Endothelial cell of umbilical vein (primary cell): ENCODE results near the gene KNCN. TPM values are rescaled to one million over a fixed set of nuclear protein-coding genes. Genes with fewer than 3 reads are reported as not detected.

Source experiments
- BruUV-seq: library from RNA; stranded (reverse); fragments of 400-500 nt; replicated peaks from 2 replicates; lab custom pipeline; 2021; lab: Mats Ljungman, UMichigan
- CTCF ChIA-PET: fragments of 300-600, 350-600 bp; sonication (Branson Sonifier 250); formaldehyde crosslinking; loops from one replicate; lab custom pipeline; 2021; ENCODE audit warnings: antibody characterized with exemption, inconsistent platforms; lab: Charles Lee
- POLR2A ChIA-PET: fragments of 300-600, 350-600 bp; sonication (Branson Sonifier 250); formaldehyde crosslinking; loops from one replicate; lab custom pipeline; 2021; ENCODE audit warnings: antibody characterized with exemption, inconsistent platforms; lab: Charles Lee
- DNase-seq: peaks from one replicate; pipeline ENCODE4 v3.0.0-alpha.2; 2011; ENCODE audit warnings: low read depth, low spot score
- FAIRE-seq: peaks from 2 replicates; lab custom pipeline; 2011; peaks lifted over from hg19 to GRCh38; lab: Jason Lieb, UNC
- H2AFZ ChIP-seq: 2 replicates; pipeline ENCODE4 v1.6.0; 2012; ENCODE audit warnings: low read depth, low read length, control low read depth, inconsistent platforms
- H3K27ac ChIP-seq: 2 replicates; pipeline ENCODE4 v1.5.1; 2011; ENCODE audit warnings: low read depth, mild to moderate bottlenecking, control low read depth, low read length, moderate library complexity; ENCODE audit not compliant: insufficient read depth
- H3K27me3 ChIP-seq, 2 experiments: 2 replicates each; pipeline versions ENCODE4 v1.6.0 to v1.6.1; 2011; ENCODE audit warnings: low read length in 2 of 2, mixed read lengths in 1 of 2; ENCODE audit not compliant: control insufficient read depth in 2 of 2, insufficient read depth in 2 of 2
- H3K36me3 ChIP-seq, 2 experiments: 2 replicates in 1 of 2; 3 replicates in 1 of 2; pipeline ENCODE4 v1.5.1; 2011; ENCODE audit warnings: low read length in 2 of 2, mild to moderate bottlenecking in 1 of 2, moderate library complexity in 1 of 2; ENCODE audit not compliant: control insufficient read depth in 2 of 2, insufficient read depth in 2 of 2; ENCODE audit errors: extremely low read depth in 1 of 2
- H3K4me1 ChIP-seq: 3 replicates; pipeline ENCODE4 v1.5.1; 2011; ENCODE audit warnings: mild to moderate bottlenecking, low read length; ENCODE audit not compliant: control insufficient read depth, insufficient read depth; ENCODE audit errors: extremely low read depth
- H3K4me2 ChIP-seq: 2 replicates; pipeline ENCODE4 v1.6.1; 2011; ENCODE audit warnings: low read length, control low read depth, mixed read lengths; ENCODE audit not compliant: insufficient read depth
- H3K4me3 ChIP-seq, 3 experiments: fragments of 200-600 bp in 1 of 3; sonication (generic), shearing (Covaris generic) in 1 of 3; replicated peaks in 1 of 3; 2 replicates each; pipeline ENCODE4 v1.5.1; 2011 to 2016; ENCODE audit warnings: control low read depth in 3 of 3, low read length in 3 of 3, mild to moderate bottlenecking in 2 of 3, inconsistent platforms in 1 of 3, low read depth in 1 of 3, moderate library complexity in 1 of 3; ENCODE audit not compliant: insufficient read depth in 1 of 3
- H3K79me2 ChIP-seq: 2 replicates; pipeline ENCODE4 v1.6.0; 2012; ENCODE audit warnings: low read length, inconsistent platforms; ENCODE audit not compliant: control insufficient read depth, insufficient read depth
- H3K9ac ChIP-seq: replicated peaks from 2 replicates; pipeline ENCODE3; 2011; ENCODE audit warnings: low read length, control low read depth; ENCODE audit not compliant: insufficient read depth; ENCODE audit errors: extremely low read depth
- H3K9me1 ChIP-seq: replicated peaks from 3 replicates; pipeline ENCODE4 v1.6.0; 2011; ENCODE audit warnings: mild to moderate bottlenecking, low read length; ENCODE audit not compliant: control insufficient read depth, insufficient read depth; ENCODE audit errors: extremely low read depth
- H3K9me3 ChIP-seq: replicated peaks from 2 replicates; pipeline ENCODE4 v1.5.1; 2012; ENCODE audit warnings: low read length, inconsistent platforms; ENCODE audit not compliant: control insufficient read depth, insufficient read depth
- H4K20me1 ChIP-seq: replicated peaks from 2 replicates; pipeline ENCODE3; 2011; ENCODE audit warnings: mild to moderate bottlenecking, low read length; ENCODE audit not compliant: control insufficient read depth, insufficient read depth; ENCODE audit errors: extremely low read depth
- CTCF ChIP-seq, 2 donors: IDR thresholded peaks; 1 replicate in 1 of 2; 2 replicates in 1 of 2; pipeline ENCODE4 v1.5.1; 2011; ENCODE audit warnings: low read length in 2 of 2, mild to moderate bottlenecking in 2 of 2, moderate library complexity in 2 of 2, control low read depth in 1 of 2, inconsistent platforms in 1 of 2, low read depth in 1 of 2; ENCODE audit not compliant: insufficient read depth in 1 of 2; ENCODE audit errors: extremely low read depth in 1 of 2
- EZH2 ChIP-seq: IDR thresholded peaks from 2 replicates; pipeline ENCODE4 v1.6.1; 2012; ENCODE audit warnings: borderline replicate concordance, low read depth, mild to moderate bottlenecking, moderate library complexity, low read length, inconsistent platforms; ENCODE audit not compliant: severe bottlenecking
- FOS ChIP-seq: IDR thresholded peaks from 2 replicates; pipeline ENCODE4 v1.6.1; 2011; ENCODE audit warnings: mild to moderate bottlenecking, low read length, moderate library complexity, borderline replicate concordance; ENCODE audit not compliant: insufficient read depth
- GATA2 ChIP-seq: IDR thresholded peaks from 2 replicates; pipeline ENCODE4 v1.7.0; 2011; ENCODE audit warnings: low read depth, mild to moderate bottlenecking, moderate library complexity, mixed read lengths, low read length; ENCODE audit not compliant: insufficient read length, insufficient read depth
- JUN ChIP-seq: IDR thresholded peaks from 2 replicates; pipeline ENCODE4 v1.6.1; 2011; ENCODE audit warnings: borderline replicate concordance, low read depth; ENCODE audit not compliant: insufficient read length, insufficient read depth
- MAX ChIP-seq: IDR thresholded peaks from 2 replicates; pipeline ENCODE4 v1.6.1; 2011; ENCODE audit not compliant: insufficient read depth, insufficient read length
- MYC ChIP-seq: IDR thresholded peaks from one replicate; pipeline ENCODE4 v1.6.1; 2011; ENCODE audit warnings: mild to moderate bottlenecking, low read depth, low read length
- POLR2AphosphoS5 ChIP-seq: IDR thresholded peaks from 2 replicates; pipeline ENCODE4 v1.6.1; 2012; ENCODE audit warnings: low read depth, mild to moderate bottlenecking, control low read depth, low read length, moderate library complexity; ENCODE audit not compliant: insufficient read depth
- dilution Hi-C: fragments of 300-500 bp; cut with MboI; formaldehyde crosslinking; loops from one replicate; pipeline ENCODE4 v1.15.0; 2019; ENCODE audit warnings: low sequenced_read_pairs; ENCODE audit not compliant: extremely low pct_ligation_motif_present
- intact Hi-C: fragments of 100-400 bp; cut with micrococcal nuclease; formaldehyde crosslinking; loops from one replicate; pipeline ENCODE4 v1.10.0; 2022
- polyA plus RNA-seq, 4 experiments: library from polyadenylated mRNA; depleted of rRNA in 3 of 4; stranded (reverse) in 3 of 4; unstranded in 1 of 4; fragments of >200 nt; gene quantifications; 2 replicates each; pipeline versions ENCODE4 v1.2.1 to v1.2.3, GENCODE V29; 2011 to 2012; ENCODE audit warnings: missing spikeins in 1 of 4
- total RNA-seq: library from RNA; stranded (reverse); gene quantifications from 2 replicates; pipeline ENCODE4 v1.2.3, GENCODE V29; 2021

Gene KNCN
- total and polyA plus RNA-seq, 2 donors (not counting 3 experiments of a cell fraction or from before 2014, with no cell fraction given) = not detected

- no peaks in the 10 kb centered on the region for H3K36me3 ChIP-seq
Observed at GRCh38 chr1:46517010-46517600, 34.3 kb downstream of the KNCN start.

More at GRCh38 chr1:46517010-46517600, 34.3 kb downstream of the KNCN start:
- Histone ChIP-seq H3K27me3 (peaks cover 24 to 39% of the 10 kb centered on the region in 2 experiments), H2AFZ (no peak overlapping the region), H3K9me3 (no peaks in the 10 kb centered on the region), H3K27ac (no peak overlapping the region), H3K79me2 (no peaks in the 10 kb centered on the region), H3K4me3 (no peak overlapping the region), H3K9me1 (no peaks in the 10 kb centered on the region), H3K4me2 (no peak overlapping the region), H3K4me1 (no peaks in the 10 kb centered on the region), H3K9ac (no peak overlapping the region), H4K20me1 (no peaks in the 10 kb centered on the region)
- intact Hi-C loops (no loop called here), dilution Hi-C loops (no loop called here)
- FAIRE-seq (no peak), DNase-seq (no peak)
- ChIA-PET POLR2A (no interaction called here), CTCF (no interaction called here)
- TF ChIP-seq JUN = no peak
- no peak for TF ChIP-seq MAX
- TF ChIP-seq MYC = no peak
- no peak for TF ChIP-seq EZH2
- no peak for TF ChIP-seq FOS
- TF ChIP-seq GATA2 = no peak
- TF ChIP-seq CTCF (IDR thresholded peaks at IDR 0.05; ENCODE audit: extremely low read depth in 1 of 2, insufficient read depth in 1 of 2, low read depth in 1 of 2, low read length in 2 of 2) = no peak
- no peak for TF ChIP-seq POLR2AphosphoS5
- BruUV-seq = no TSS peak
